Endothelial cell of coronary artery (primary cell): ENCODE measurements around the gene CST9. TPM values are rescaled to one million over a fixed set of nuclear protein-coding genes. Genes with fewer than 3 reads are reported as not detected.

Experiments
- total RNA-seq: library from RNA; depleted of rRNA; stranded (reverse); fragments of >200 nt; gene quantifications from 2 replicates; pipeline ENCODE4 v1.2.3, GENCODE V29; 2014

CST9 gene
- not detected in 2 replicates for total RNA-seq

GRCh38 chr20:23605867-23606651 is at the start of gene CST9:
TSS of gene CST9 (minus strand) at chr20:23605917. CDS start at chr20:23605864, 53 bp downstream.

GRCh38 chr20:23637282-23638221 is 31.8 kb upstream of the CST9 start, which contains the start of gene CST3:
TSS of gene CST3 (minus strand) at chr20:23637955. CDS start at chr20:23637862, 93 bp downstream.

GRCh38 chr20:23568320-23568970 is 37.3 kb downstream of the CST9 start, which contains the start of gene CST9L:
TSS of gene CST9L (minus strand) at chr20:23568484. CDS start at chr20:23568450, 34 bp downstream.

Other genes starting within 250 kb of the CST9 start
- 18.4 and 28.7 TPM in 2 replicates for gene GZF1, start 243.7 kb downstream of the CST9 start, total RNA-seq
- gene NAPB, start 184.4 kb downstream of the CST9 start, total RNA-seq = 5.8 and 11.1 TPM in 2 replicates
- gene CSTL1, start 166.2 kb downstream of the CST9 start, total RNA-seq = not detected in 2 replicates
- gene CST11, start 153.0 kb downstream of the CST9 start, total RNA-seq = not detected in 2 replicates
- not detected in 2 replicates for gene CST8, start 114.8 kb downstream of the CST9 start, total RNA-seq
- gene CST9L, start 37.4 kb downstream of the CST9 start, total RNA-seq = not detected in 2 replicates
- 84.3 and 111 TPM in 2 replicates for gene CST3, start 32.0 kb upstream of the CST9 start, total RNA-seq
- gene CST4, start 83.1 kb upstream of the CST9 start, total RNA-seq = not detected in 2 replicates
- 0.18 and 0.38 TPM in 2 replicates for gene CST1, start 145.0 kb upstream of the CST9 start, total RNA-seq
- gene CST2, start 220.8 kb upstream of the CST9 start, total RNA-seq = not detected in 2 replicates